OCI-M2 (cell line): Measurements from ENCODE around the gene ARVCF.

Experiments used
- DNase-seq: peaks from one replicate; lab custom pipeline; 2025; ENCODE audit not compliant: unreplicated experiment; lab: John Stamatoyannopoulos, UW

Gene ARVCF

GRCh38 chr22:20017622-20017958 is 967 bp upstream of the ARVCF start:
- DNase-seq, result no peak

- DNase-seq, result no peak
Measured at GRCh38 chr22:20015971-20016733, 471 bp downstream of the ARVCF start.

- no peak for DNase-seq
Measured at GRCh38 chr22:20015187-20015625, 1.4 kb downstream of the ARVCF start.

GRCh38 chr22:20014526-20015186 is 2.0 kb downstream of the ARVCF start:
- no peak for DNase-seq

- DNase-seq, result no peak
Measured at GRCh38 chr22:20013382-20013871, 3.2 kb downstream of the ARVCF start.

GRCh38 chr22:20012741-20013331 is 3.8 kb downstream of the ARVCF start:
- no peak for DNase-seq

GRCh38 chr22:20011993-20012740 is 4.5 kb downstream of the ARVCF start:
- no peak for DNase-seq

- no peak for DNase-seq
Measured at GRCh38 chr22:20011123-20011992, 5.3 kb downstream of the ARVCF start.

- DNase-seq, result no peak
Measured at GRCh38 chr22:20010307-20011122, 6.1 kb downstream of the ARVCF start.

GRCh38 chr22:20009582-20010306 is 6.9 kb downstream of the ARVCF start:
- DNase-seq, result no peak

GRCh38 chr22:20009018-20009491 is 7.6 kb downstream of the ARVCF start:
- DNase-seq, result no peak

- no peak for DNase-seq
Measured at GRCh38 chr22:20008221-20008995, 8.2 kb downstream of the ARVCF start.

- no peak for DNase-seq
Measured at GRCh38 chr22:20004464-20004863, 12.2 kb downstream of the ARVCF start.

GRCh38 chr22:20003304-20003703 is 13.3 kb downstream of the ARVCF start:
- DNase-seq, result no peak

GRCh38 chr22:20002636-20003035 is 14.0 kb downstream of the ARVCF start:
- no peak for DNase-seq

- no peak for DNase-seq
Measured at GRCh38 chr22:20002128-20002527, 14.5 kb downstream of the ARVCF start.

GRCh38 chr22:20001082-20001638 is 15.5 kb downstream of the ARVCF start:
- no peak for DNase-seq
